H9 (cell line): ENCODE results near the gene SCNN1G. TPM values are rescaled to one million over a fixed set of nuclear protein-coding genes. Genes with fewer than 3 reads are reported as not detected.

Experiments
- DNase-seq: peaks from one replicate; pipeline ENCODE4 v3.0.0-alpha.2; 2017
- H2AFZ ChIP-seq: one replicate; pipeline ENCODE4 v1.6.1; 2013; ENCODE audit warnings: mild to moderate bottlenecking, low read length, control low read depth, moderate library complexity
- H2AK5ac ChIP-seq: 2 replicates; pipeline ENCODE4 v1.6.1; 2013; ENCODE audit warnings: low read length, control low read depth, mixed read lengths; ENCODE audit not compliant: insufficient read length
- H2BK120ac ChIP-seq: one replicate; pipeline ENCODE4 v1.6.1; 2013; ENCODE audit warnings: low read depth, mild to moderate bottlenecking, low read length, control low read depth, inconsistent platforms; ENCODE audit not compliant: poor library complexity, severe bottlenecking
- H2BK12ac ChIP-seq: 2 replicates; pipeline ENCODE4 v1.6.1; 2013; ENCODE audit warnings: low read length, control low read depth, mixed read lengths, low read depth; ENCODE audit not compliant: insufficient read length
- H2BK15ac ChIP-seq: 2 replicates; pipeline ENCODE4 v1.6.1; 2013; ENCODE audit warnings: low read depth, low read length, control low read depth
- H2BK20ac ChIP-seq: one replicate; pipeline ENCODE4 v1.6.1; 2013; ENCODE audit warnings: low read depth, mild to moderate bottlenecking, low read length, control low read depth, inconsistent platforms; ENCODE audit not compliant: poor library complexity, severe bottlenecking
- H2BK5ac ChIP-seq: 2 replicates; pipeline ENCODE4 v1.6.1; 2013; ENCODE audit warnings: low read length, control low read depth, mixed read lengths; ENCODE audit not compliant: insufficient read length
- H3K14ac ChIP-seq: 2 replicates; pipeline ENCODE4 v1.6.1; 2013; ENCODE audit warnings: low read length, control low read depth; ENCODE audit not compliant: insufficient read depth
- H3K18ac ChIP-seq: 2 replicates; pipeline ENCODE4 v1.6.1; 2013; ENCODE audit warnings: low read depth, mild to moderate bottlenecking, mixed read lengths, low read length, control low read depth; ENCODE audit not compliant: insufficient read length
- H3K23ac ChIP-seq: 2 replicates; pipeline ENCODE4 v1.6.1; 2013; ENCODE audit warnings: low read length, control low read depth, mixed read lengths, low read depth; ENCODE audit not compliant: insufficient read length
- H3K23me2 ChIP-seq: 2 replicates; pipeline ENCODE4 v1.6.1; 2013; ENCODE audit warnings: low read depth, mild to moderate bottlenecking, mixed read lengths, low read length, control low read depth; ENCODE audit not compliant: insufficient read length, poor library complexity, severe bottlenecking
- H3K27ac ChIP-seq: 2 replicates; pipeline ENCODE4 v1.5.1; 2013; ENCODE audit warnings: low read length, control low read depth, mixed read lengths, low read depth; ENCODE audit not compliant: insufficient read length
- H3K27me3 ChIP-seq: 2 replicates; pipeline ENCODE4 v1.6.1; 2013; ENCODE audit warnings: low read length, control low read depth, inconsistent platforms; ENCODE audit not compliant: insufficient read depth
- H3K4ac ChIP-seq: 2 replicates; pipeline ENCODE4 v1.6.1; 2013; ENCODE audit warnings: low read depth, mild to moderate bottlenecking, control low read depth, inconsistent platforms, low read length, moderate library complexity
- H3K4me1 ChIP-seq: 2 replicates; pipeline ENCODE4 v1.6.1; 2013; ENCODE audit warnings: low read length, control low read depth, inconsistent platforms; ENCODE audit not compliant: insufficient read depth
- H3K4me2 ChIP-seq: 2 replicates; pipeline ENCODE4 v1.6.1; 2013; ENCODE audit warnings: low read length, control low read depth, mixed read lengths; ENCODE audit not compliant: insufficient read length, insufficient read depth
- H3K56ac ChIP-seq: 2 replicates; pipeline ENCODE4 v1.6.1; 2013; ENCODE audit warnings: low read depth, mild to moderate bottlenecking, mixed read lengths, low read length, control low read depth; ENCODE audit not compliant: insufficient read length
- H3K79me1 ChIP-seq: 2 replicates; pipeline ENCODE4 v1.6.1; 2013; ENCODE audit warnings: low read depth, mild to moderate bottlenecking, moderate library complexity, low read length, control low read depth, inconsistent platforms; ENCODE audit not compliant: insufficient read depth, poor library complexity, severe bottlenecking
- H3K79me2 ChIP-seq: 2 replicates; pipeline ENCODE4 v1.6.1; 2013; ENCODE audit warnings: low read length, control low read depth, inconsistent platforms; ENCODE audit not compliant: insufficient read depth
- H3K9ac ChIP-seq: 2 replicates; pipeline ENCODE4 v1.6.1; 2013; ENCODE audit warnings: low read length, control low read depth, mixed read lengths; ENCODE audit not compliant: insufficient read length; ENCODE audit errors: extremely low read depth
- H3K9me3 ChIP-seq: one replicate; pipeline ENCODE4 v1.6.1; 2013; ENCODE audit warnings: low read depth, low read length, inconsistent platforms; ENCODE audit not compliant: control insufficient read depth
- H3T11ph ChIP-seq: one replicate; pipeline ENCODE4 v1.6.1; 2013; ENCODE audit warnings: mild to moderate bottlenecking, low read length, control low read depth, inconsistent platforms
- H4K20me1 ChIP-seq: one replicate; pipeline ENCODE4 v1.6.1; 2013; ENCODE audit not compliant: control insufficient read depth, insufficient read length, insufficient read depth
- H4K5ac ChIP-seq: 2 replicates; pipeline ENCODE4 v1.6.1; 2013; ENCODE audit warnings: low read depth, mild to moderate bottlenecking, mixed read lengths, low read length, control low read depth; ENCODE audit not compliant: insufficient read length
- H4K8ac ChIP-seq: replicated peaks from 2 replicates; pipeline ENCODE4 v1.6.1; 2013; ENCODE audit warnings: low read length, control low read depth, mixed read lengths, low read depth; ENCODE audit not compliant: insufficient read length
- H4K91ac ChIP-seq: 2 replicates; pipeline ENCODE4 v1.6.1; 2013; ENCODE audit warnings: low read depth, mild to moderate bottlenecking, moderate library complexity, mixed read lengths, low read length, control low read depth; ENCODE audit not compliant: insufficient read length
- H3K27ac Mint-ChIP-seq, 3 experiments: 2 replicates in 2 of 3; 3 replicates in 1 of 3; pipeline ENCODE4 v1.8.0; 2020 to 2021; ENCODE audit warnings: mixed read lengths in 3 of 3, mild to moderate bottlenecking in 1 of 3, moderate library complexity in 1 of 3
- H3K27me3 Mint-ChIP-seq: 2 replicates; pipeline ENCODE4 v1.8.0; 2021; ENCODE audit warnings: low read depth, mild to moderate bottlenecking, moderate library complexity, mixed read lengths
- H3K36me3 Mint-ChIP-seq, 3 experiments: 2 replicates in 2 of 3; 3 replicates in 1 of 3; pipeline ENCODE4 v1.8.0; 2020 to 2021; ENCODE audit warnings: low read depth in 3 of 3, mixed read lengths in 3 of 3; ENCODE audit not compliant: insufficient read depth in 1 of 3
- H3K4me1 Mint-ChIP-seq, 2 experiments: 2 replicates each; pipeline ENCODE4 v1.8.0; 2020; ENCODE audit warnings: mixed read lengths in 2 of 2
- H3K4me3 Mint-ChIP-seq, 2 experiments: 2 replicates in 1 of 2; 3 replicates in 1 of 2; pipeline ENCODE4 v1.8.0; 2020 to 2021; ENCODE audit warnings: mild to moderate bottlenecking in 2 of 2, mixed read lengths in 2 of 2, moderate library complexity in 1 of 2
- H3K9me3 Mint-ChIP-seq, 2 experiments: 2 replicates in 1 of 2; 3 replicates in 1 of 2; pipeline ENCODE4 v1.8.0; 2020; ENCODE audit warnings: mild to moderate bottlenecking in 2 of 2, mixed read lengths in 2 of 2, moderate library complexity in 1 of 2
- CTCF ChIP-seq: fragments of 200-600 bp; sonication (generic); conservative IDR thresholded peaks from 3 replicates; pipeline ENCODE4 v1.8.0; 2021; ENCODE audit warnings: antibody characterized with exemption, mild to moderate bottlenecking
- WGBS: extraction: QIAGEN DNeasy Blood & Tissue Kit; methylation state at CpG from one replicate; pipeline ENCODE4 v1.1.7; 2013; ENCODE audit warnings: missing lambda C conversion rate, low lambda C conversion rate, mixed read lengths; ENCODE audit not compliant: insufficient read length; ENCODE audit errors: extremely low coverage; 5-methylcytosine and 5-hydroxymethylcytosine counted together
- total RNA-seq: library from RNA; stranded (reverse); gene quantifications from 2 replicates; pipeline ENCODE4 v1.2.1, GENCODE V29; 2021

SCNN1G gene
- total RNA-seq, 1 experiment from 2014 or later = 0.74 TPM

- Histone ChIP-seq H4K5ac (no peak overlapping the region), H3K9ac (no peak overlapping the region), H2AK5ac (no peak overlapping the region), H3K79me2 (no peaks in the 10 kb centered on the region), H4K91ac (no peak overlapping the region), H3K4me2 (no peak overlapping the region), H3K14ac (no peak overlapping the region), H3K4me1 (no peaks in the 10 kb centered on the region), H2BK15ac (no peak overlapping the region), H3K4ac (no peak overlapping the region), H3K56ac (no peak overlapping the region), H2BK20ac (no peak overlapping the region), H3K18ac (no peak overlapping the region), H3K23me2 (no peaks in the 10 kb centered on the region), H3K27ac (no peak overlapping the region), H3K27me3 (no peaks in the 10 kb centered on the region), H3K9me3 (no peaks in the 10 kb centered on the region), H3K23ac (no peak overlapping the region), H3K79me1 (no peaks in the 10 kb centered on the region), H2AFZ (no peak overlapping the region), H4K8ac (no peak overlapping the region), H4K20me1 (no peaks in the 10 kb centered on the region), H2BK12ac (no peak overlapping the region), H3T11ph (no peak overlapping the region), H2BK5ac (no peak overlapping the region), H2BK120ac (no peak overlapping the region)
- Mint-ChIP-seq H3K9me3 (no peaks in the 10 kb centered on the region), H3K27me3 (no peaks in the 10 kb centered on the region), H3K36me3 (no peaks in the 10 kb centered on the region), H3K4me1 (peaks cover 0 to 3% of the 10 kb centered on the region in 2 experiments; a peak in 2 of 4 replicates), H3K27ac (no peak overlapping the region), H3K4me3 (no peak overlapping the region)
- TF ChIP-seq CTCF = no peak
- no CpG with 5 or more reads among the region's 1 CpG for WGBS
- no peak for DNase-seq
Observed at GRCh38 chr16:23236983-23237382, 54.4 kb downstream of the SCNN1G start.
